OCI-LY1 (cell line): ENCODE data around the gene TMCC2.

Experiments
- EZH2 ChIP-seq: fragments of 200-600 bp; sonication (generic), shearing (Covaris generic); IDR thresholded peaks from 2 replicates; pipeline ENCODE4 v1.8.0; 2017; ENCODE audit warnings: borderline replicate concordance, mixed run types, mild to moderate bottlenecking, antibody characterized with exemption, low read length, moderate library complexity, mixed read lengths
- TF ChIP-seq, protein P1 (sequence below): fragments of 200-600 bp; sonication (generic), shearing (Covaris generic); IDR thresholded peaks from 2 replicates; pipeline ENCODE4 v1.5.1; 2017; ENCODE audit warnings: mild to moderate bottlenecking, antibody characterized with exemption, low read length, moderate library complexity, mixed read lengths

GRCh38 chr1:205259998-205260397 lies 32.3 kb downstream of the TMCC2 start:
- TF ChIP-seq, protein P1, sequence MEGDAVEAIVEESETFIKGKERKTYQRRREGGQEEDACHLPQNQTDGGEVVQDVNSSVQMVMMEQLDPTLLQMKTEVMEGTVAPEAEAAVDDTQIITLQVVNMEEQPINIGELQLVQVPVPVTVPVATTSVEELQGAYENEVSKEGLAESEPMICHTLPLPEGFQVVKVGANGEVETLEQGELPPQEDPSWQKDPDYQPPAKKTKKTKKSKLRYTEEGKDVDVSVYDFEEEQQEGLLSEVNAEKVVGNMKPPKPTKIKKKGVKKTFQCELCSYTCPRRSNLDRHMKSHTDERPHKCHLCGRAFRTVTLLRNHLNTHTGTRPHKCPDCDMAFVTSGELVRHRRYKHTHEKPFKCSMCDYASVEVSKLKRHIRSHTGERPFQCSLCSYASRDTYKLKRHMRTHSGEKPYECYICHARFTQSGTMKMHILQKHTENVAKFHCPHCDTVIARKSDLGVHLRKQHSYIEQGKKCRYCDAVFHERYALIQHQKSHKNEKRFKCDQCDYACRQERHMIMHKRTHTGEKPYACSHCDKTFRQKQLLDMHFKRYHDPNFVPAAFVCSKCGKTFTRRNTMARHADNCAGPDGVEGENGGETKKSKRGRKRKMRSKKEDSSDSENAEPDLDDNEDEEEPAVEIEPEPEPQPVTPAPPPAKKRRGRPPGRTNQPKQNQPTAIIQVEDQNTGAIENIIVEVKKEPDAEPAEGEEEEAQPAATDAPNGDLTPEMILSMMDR = no peak
- TF ChIP-seq EZH2 = no peak
